EL (cell line): Measurements from ENCODE around the gene ANXA3.
A peak's percentile ranks its signal among the peaks of the same experiment; 100 is the strongest.

Experiments
- DNase-seq: peaks from one replicate; pipeline ENCODE4 v3.0.0-alpha.2; 2016

Gene ANXA3

DNA sequence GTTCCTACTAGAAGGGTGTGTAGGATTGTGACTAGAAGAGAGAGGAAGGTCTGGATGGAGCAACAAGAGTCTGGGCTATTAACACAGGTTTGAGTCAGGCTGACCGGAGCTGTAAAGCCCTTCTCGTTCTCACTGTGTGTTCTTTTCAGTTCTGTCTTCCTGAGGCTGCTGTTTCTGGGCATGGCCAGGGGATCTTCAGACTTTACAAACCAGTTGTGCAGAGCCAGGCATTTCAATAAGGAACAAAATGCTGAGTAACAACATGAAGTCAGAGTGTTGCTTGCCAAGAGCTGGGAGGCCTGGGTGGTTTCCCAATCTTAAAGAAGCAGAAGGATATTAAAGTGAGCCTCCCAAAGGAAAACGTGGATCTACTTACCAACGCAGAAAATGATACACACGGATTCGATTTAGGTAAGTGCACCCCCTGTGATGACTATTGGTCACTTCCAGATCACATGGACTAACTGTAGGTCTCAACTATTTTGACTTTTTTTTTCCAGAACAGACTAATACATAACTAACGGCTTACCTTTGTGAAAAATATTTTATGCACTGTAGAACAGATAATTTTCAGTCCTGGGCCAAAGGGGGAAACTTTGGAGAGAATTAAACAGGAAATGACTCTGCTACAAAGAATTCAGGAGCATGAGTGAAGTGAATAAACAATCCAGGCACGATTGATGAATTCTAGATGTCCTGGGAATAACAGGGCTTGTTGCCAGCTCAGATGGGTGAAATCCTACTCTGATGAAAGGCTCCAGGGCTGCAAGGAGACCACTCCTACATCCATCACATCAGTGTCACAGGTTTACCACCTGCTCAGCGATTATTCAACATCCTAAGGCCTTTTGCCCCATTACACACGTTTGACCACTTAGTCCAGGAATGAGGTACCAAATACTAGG lies 94.5 kb downstream of the ANXA3 start:
- peak; percentile 89 for DNase-seq

DNA sequence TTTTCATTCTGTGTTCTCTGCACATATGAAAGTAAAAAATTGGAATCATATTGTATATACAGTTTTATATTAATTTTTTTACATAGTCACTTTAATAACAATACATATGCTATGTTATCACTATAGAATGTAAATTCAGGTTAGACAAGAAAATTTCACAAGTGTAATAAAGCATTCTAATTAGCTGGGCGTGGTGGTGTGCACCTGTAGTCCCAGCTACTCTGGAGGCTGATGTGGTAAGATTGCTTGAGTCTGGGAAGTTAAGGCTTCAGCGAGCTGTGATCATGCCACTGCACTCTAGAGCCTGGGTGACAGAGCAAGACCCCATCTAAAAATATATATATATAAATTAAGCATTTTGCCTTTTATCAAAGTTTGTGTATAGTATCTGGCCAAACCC lies 95.7 kb downstream of the ANXA3 start:
- DNase-seq = no peak

DNA sequence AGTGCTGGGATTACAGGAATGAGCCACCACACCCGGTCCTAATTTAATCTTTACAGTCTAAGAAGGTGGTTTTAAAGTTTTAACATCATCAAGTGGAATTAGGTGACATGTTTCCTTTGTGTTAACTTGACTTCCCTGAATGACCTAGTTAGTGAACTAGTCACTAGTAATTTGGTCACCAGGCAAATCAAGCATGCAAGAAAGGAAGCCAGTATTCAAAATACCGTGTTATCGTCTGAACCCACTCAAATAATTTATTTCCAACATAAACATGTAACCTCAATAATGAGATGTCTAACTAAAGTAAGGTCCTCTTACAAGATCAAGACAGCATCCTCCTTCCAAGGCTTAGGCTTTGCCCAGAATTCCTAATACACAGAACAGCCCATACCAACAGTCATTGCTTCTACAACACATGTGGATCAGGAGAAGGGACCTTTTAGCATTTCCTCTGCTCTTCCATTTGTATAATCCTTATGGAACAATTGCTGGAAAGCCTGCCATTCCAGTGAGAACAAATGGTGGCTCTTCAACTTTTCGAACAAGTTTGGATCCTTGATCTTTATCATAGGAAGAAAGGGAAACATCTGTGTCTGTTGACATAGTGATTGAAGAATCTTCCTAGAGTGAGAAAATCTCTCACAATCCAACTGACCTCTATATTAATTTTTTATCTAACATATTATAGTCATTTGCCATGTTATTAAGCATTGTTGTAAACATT lies 97.2 kb downstream of the ANXA3 start:
- DNase-seq = no peak

DNA sequence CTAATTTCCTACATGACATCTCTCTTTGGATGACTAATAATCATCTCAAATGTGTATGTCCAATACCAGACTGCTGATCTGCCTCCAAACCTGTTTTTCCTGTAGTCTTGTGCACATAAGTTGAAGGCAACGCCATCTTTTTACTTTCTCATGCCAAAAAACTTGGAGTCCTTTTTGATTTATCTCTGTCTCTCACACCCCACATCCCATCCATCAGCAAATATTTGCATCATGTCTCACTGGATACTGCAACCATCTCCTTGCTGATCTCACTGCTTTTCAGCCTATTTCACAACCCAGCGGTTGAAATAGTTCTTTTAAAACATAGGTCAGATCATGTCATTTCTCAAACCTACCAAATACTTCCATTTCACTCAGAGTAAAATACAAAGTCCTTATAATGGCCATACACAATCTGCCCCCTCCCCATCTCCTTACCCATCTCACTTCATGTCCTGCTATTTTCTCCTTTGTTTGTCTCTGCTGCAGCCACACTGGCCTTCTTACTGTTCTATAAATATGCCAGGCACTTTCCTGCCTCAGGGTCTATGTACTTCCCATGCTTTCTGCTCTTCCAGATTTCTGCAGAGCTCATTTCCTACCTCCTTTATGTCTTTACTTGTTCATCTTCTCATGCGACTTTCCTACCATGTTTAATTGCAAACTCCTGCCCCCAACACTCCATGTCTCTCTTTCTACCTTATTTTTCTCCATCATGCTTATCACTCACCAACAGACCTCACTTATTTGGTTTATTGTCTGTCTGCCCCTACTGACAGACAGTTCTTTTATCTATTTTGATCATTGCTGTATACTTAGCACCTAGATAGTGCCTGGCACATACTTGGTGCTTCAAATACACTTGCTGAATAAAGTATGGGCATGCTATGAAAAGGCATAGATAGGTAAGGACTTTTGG lies 98.8 kb downstream of the ANXA3 start:
- DNase-seq = peak; percentile 91

DNA sequence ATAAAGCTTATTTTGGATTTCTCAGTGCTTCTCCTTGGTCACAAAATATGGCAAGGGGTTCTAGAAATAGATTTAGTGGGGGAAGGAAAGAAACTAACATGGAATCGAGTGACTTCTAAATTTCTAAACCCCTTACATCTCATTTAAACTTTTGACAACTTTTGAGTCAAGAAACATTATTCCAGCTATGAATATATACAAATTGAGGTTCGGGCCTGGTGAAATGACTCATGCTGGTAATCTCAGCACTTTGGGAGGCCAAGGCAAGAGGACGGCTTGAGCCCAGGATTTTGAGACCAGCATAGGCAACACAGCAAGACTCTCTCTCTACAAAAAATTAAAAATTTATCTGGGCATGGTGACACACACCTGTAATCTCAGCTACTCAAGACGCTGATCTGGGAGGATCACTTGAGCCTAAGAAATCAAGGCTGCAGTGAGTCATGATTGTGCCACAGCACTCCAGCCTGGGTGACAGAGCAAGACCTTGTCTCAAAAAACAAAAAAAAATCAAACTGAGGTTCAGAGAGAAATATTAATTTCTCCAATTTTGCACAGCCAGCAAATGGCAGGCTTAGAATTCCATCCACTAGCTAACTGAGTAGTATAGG lies 99.8 kb downstream of the ANXA3 start:
- no peak for DNase-seq

DNA sequence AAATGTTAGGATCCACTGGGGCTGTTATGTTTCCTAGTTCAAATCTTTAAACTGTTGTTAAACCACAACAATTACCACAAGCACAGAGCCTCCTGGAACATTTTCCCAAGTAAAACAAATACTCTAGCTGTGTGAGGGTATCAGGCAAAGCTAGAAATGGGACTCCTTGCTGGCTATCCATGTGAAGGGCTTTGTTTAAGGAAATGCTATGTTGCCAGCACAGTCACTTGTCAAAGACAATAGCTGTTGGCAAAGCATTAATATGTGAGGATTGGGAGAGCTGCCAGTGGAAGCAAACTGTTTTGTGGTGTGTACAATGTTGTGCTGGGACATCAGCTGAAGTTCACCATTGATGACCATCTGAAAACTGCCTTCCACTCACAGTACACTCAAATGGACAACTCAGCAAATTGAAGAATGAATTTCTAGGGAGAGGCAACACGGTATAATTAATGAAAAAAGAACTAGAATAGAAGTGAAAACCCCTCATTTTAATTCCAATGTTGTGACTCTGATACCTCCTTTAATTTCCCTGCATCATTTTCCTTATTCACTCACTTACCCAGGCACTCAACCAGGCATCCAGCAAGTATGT lies 100.8 kb downstream of the ANXA3 start:
- no peak for DNase-seq

DNA sequence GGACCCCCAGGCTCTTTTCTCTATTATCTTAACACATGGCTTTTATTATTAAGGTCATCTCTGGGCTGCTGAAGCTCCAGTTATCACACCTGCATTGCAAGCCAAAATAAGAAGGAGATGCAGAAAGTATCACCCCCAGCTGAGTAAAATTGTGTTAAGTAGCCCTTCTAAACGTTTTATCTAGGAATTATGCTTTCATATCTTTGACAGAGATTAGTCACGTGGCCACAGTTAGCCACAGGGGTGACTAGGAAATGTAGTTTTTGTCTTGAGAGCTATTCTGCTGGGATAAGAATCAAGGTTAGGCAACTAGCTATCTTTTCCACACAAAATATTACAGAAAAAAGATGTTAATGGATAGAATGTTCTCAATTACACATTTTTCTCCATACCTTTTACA lies 102.1 kb downstream of the ANXA3 start:
- peak; percentile 29 for DNase-seq

DNA sequence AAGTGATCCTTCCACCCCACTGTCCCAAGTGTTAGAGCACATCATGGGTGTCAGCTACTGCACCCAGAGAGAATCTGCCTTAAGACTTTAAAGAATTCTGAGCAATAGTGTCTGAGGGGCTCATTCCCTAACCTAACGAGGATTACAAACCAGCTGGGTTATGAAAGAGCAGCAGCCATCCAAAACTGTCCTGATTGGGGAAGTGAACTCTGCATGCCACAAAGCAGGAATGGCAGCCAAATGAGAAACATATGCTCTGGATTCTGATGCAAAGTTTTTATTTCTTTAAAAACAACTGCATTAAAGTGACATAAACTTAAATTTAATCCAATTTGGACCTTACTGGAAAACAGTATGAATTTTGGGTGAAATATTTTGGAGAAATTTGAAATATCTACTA lies 103.2 kb downstream of the ANXA3 start:
- peak; percentile 58 for DNase-seq

DNA sequence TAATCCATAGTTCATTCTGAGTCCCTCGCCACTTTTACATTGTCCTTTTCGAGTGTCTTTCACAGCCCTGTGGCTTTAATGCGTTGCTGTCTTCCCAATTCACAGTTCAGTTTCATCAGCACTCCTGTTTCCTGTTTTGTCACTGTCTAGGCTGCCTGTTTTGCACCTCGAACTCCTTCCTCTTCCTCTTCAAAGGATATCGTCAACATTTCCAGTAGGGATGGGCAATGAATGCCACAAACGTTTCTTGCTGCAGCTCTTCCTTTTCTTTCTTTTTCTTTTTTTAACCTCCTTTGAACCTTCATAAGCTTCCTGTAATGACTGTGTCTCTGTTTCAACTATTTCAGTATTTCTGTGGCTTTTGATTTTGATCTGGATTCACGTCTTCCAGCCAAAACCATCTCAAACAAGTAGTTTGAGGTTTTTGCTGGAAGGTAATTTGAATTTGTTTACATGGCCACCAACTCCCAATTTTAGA lies 105.4 kb downstream of the ANXA3 start:
- no peak for DNase-seq

DNA sequence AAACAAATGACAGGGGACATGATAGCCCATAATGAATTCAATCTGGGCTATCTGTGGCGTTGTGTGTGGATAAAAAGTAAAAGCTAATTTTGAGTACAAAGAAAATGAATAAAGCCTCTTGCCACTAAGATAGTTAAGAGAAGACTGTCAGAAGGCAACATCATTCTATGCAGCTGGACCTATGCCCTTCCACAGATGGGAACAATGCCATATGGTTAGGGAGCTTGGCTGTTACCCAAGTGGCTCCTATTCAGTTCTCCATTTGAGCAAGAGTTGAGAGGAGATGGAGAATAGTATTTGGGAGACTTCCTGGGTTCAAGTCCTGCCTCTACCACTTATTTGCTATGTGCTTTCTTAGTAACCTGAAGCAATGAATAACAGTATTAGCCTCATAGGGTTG lies 107.7 kb downstream of the ANXA3 start:
- DNase-seq = peak; percentile 41

DNA sequence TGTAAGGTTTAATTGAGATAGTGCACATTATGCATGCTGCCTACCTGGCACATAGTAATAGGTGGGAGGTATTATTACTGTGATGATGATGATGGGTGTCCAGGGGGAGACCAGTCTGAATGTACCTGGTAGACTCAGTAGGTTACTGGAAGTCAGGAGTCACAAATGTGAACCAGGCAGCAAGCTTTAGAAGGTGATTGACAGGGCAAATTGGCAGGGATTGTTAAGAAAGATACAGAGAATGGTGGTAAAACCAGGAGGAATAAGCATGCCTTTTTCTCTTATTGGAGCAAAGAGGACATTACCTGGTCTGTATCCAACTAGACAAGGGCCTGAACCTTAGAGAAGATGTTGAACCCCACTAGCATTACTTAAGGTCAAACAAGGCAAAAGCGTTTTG lies 108.1 kb downstream of the ANXA3 start:
- DNase-seq = no peak
